ENCODE results near the gene NTN5.
A peak's percentile ranks its signal among the peaks of the same experiment; 100 is the strongest.
"Not testable (repeated sequence)": the region's sequence is repeated elsewhere in the genome, so short reads cannot be mapped to it uniquely, and the experiment has no call there.

NTN5 gene

GRCh38 chr19:48696353-48697010 lies 23.7 kb upstream of the NTN5 start:
- no peaks in the 10 kb centered on the region; the same call in 1 of the 2 replicates for H3K27me3 ChIP-seq (ENCODE audit: insufficient read depth, low read length)
- no peaks in the 10 kb centered on the region for H3K79me2 ChIP-seq (ENCODE audit: control insufficient read depth, insufficient read depth, low read length, unreplicated experiment)
- H3K4me1 ChIP-seq (ENCODE audit: control insufficient read depth, insufficient read depth, low read length, unreplicated experiment) = peaks cover 9% of the 10 kb centered on the region
- no peak overlapping the region for H3K27ac ChIP-seq (ENCODE audit: low read depth, low read length)
- H3K36me3 ChIP-seq (ENCODE audit: insufficient read depth, low read length) = no peaks in the 10 kb centered on the region
- no peak overlapping the region for H2AFZ ChIP-seq (ENCODE audit: low read length, unreplicated experiment)
- no peak overlapping the region for H3K4me3 ChIP-seq (ENCODE audit: low read depth, low read length)

- peaks cover 9% of the 10 kb centered on the region for H3K4me1 ChIP-seq (ENCODE audit: control insufficient read depth, insufficient read depth, low read length, unreplicated experiment)
- H3K4me3 ChIP-seq (ENCODE audit: low read depth, low read length) = no peak within 1 kb of the TSS
- no peaks in the 10 kb centered on the region for H3K36me3 ChIP-seq (ENCODE audit: insufficient read depth, low read length)
- no peaks in the 10 kb centered on the region for H3K79me2 ChIP-seq (ENCODE audit: control insufficient read depth, insufficient read depth, low read length, unreplicated experiment)
- no peaks in the 10 kb centered on the region; the same call in 1 of the 2 replicates for H3K27me3 ChIP-seq (ENCODE audit: insufficient read depth, low read length)
- no peak within 1 kb of the TSS for H2AFZ ChIP-seq (ENCODE audit: low read length, unreplicated experiment)
- H3K27ac ChIP-seq (ENCODE audit: low read depth, low read length) = no peak within 1 kb of the TSS
Observed at GRCh38 chr19:48695743-48696352, 23.0 kb upstream of the NTN5 start, which contains the start of gene FUT2. FUT2 (plus strand) TSS chr19:48695971; CDS start chr19:48702957, 6,986 bp downstream.

- H3K4me3 ChIP-seq (ENCODE audit: low read depth, low read length); H3K79me2 ChIP-seq (ENCODE audit: control insufficient read depth, insufficient read depth, low read length, unreplicated experiment); H3K27ac ChIP-seq (ENCODE audit: low read depth, low read length); H3K4me1 ChIP-seq (ENCODE audit: control insufficient read depth, insufficient read depth, low read length, unreplicated experiment); H2AFZ ChIP-seq (ENCODE audit: low read length, unreplicated experiment); H3K36me3 ChIP-seq (ENCODE audit: insufficient read depth, low read length); H3K27me3 ChIP-seq (ENCODE audit: insufficient read depth, low read length): not testable (repeated sequence)
Observed at GRCh38 chr19:48693629-48694028, 20.8 kb upstream of the NTN5 start.

GRCh38 chr19:48689449-48689848 lies 16.6 kb upstream of the NTN5 start:
- no peak overlapping the region for H3K4me3 ChIP-seq (ENCODE audit: low read depth, low read length)
- H2AFZ ChIP-seq (ENCODE audit: low read length, unreplicated experiment) = no peak overlapping the region
- no peaks in the 10 kb centered on the region for H3K27me3 ChIP-seq (ENCODE audit: insufficient read depth, low read length)
- H3K27ac ChIP-seq (ENCODE audit: low read depth, low read length) = no peak overlapping the region
- no peaks in the 10 kb centered on the region for H3K79me2 ChIP-seq (ENCODE audit: control insufficient read depth, insufficient read depth, low read length, unreplicated experiment)
- H3K4me1 ChIP-seq (ENCODE audit: control insufficient read depth, insufficient read depth, low read length, unreplicated experiment) = no peaks in the 10 kb centered on the region
- no peaks in the 10 kb centered on the region for H3K36me3 ChIP-seq (ENCODE audit: insufficient read depth, low read length)

- no peaks in the 10 kb centered on the region for H3K36me3 ChIP-seq (ENCODE audit: insufficient read depth, low read length)
- H2AFZ ChIP-seq (ENCODE audit: low read length, unreplicated experiment) = no peak overlapping the region
- no peaks in the 10 kb centered on the region for H3K4me1 ChIP-seq (ENCODE audit: control insufficient read depth, insufficient read depth, low read length, unreplicated experiment)
- no peaks in the 10 kb centered on the region for H3K27me3 ChIP-seq (ENCODE audit: insufficient read depth, low read length)
- H3K79me2 ChIP-seq (ENCODE audit: control insufficient read depth, insufficient read depth, low read length, unreplicated experiment) = no peaks in the 10 kb centered on the region
- H3K4me3 ChIP-seq (ENCODE audit: low read depth, low read length) = no peak overlapping the region
- H3K27ac ChIP-seq (ENCODE audit: low read depth, low read length) = no peak overlapping the region
Observed at GRCh38 chr19:48687776-48688175, 15.0 kb upstream of the NTN5 start.

GRCh38 chr19:48686637-48687036 lies 13.8 kb upstream of the NTN5 start:
- not testable (repeated sequence) for H2AFZ ChIP-seq (ENCODE audit: low read length, unreplicated experiment); H3K27me3 ChIP-seq (ENCODE audit: insufficient read depth, low read length); H3K4me1 ChIP-seq (ENCODE audit: control insufficient read depth, insufficient read depth, low read length, unreplicated experiment); H3K79me2 ChIP-seq (ENCODE audit: control insufficient read depth, insufficient read depth, low read length, unreplicated experiment); H3K4me3 ChIP-seq (ENCODE audit: low read depth, low read length); H3K27ac ChIP-seq (ENCODE audit: low read depth, low read length); H3K36me3 ChIP-seq (ENCODE audit: insufficient read depth, low read length)

- no peaks in the 10 kb centered on the region for H3K4me1 ChIP-seq (ENCODE audit: control insufficient read depth, insufficient read depth, low read length, unreplicated experiment)
- no peaks in the 10 kb centered on the region for H3K36me3 ChIP-seq (ENCODE audit: insufficient read depth, low read length)
- H3K27ac ChIP-seq (ENCODE audit: low read depth, low read length) = no peak overlapping the region
- no peaks in the 10 kb centered on the region for H3K27me3 ChIP-seq (ENCODE audit: insufficient read depth, low read length)
- no peak overlapping the region for H3K4me3 ChIP-seq (ENCODE audit: low read depth, low read length)
- H3K79me2 ChIP-seq (ENCODE audit: control insufficient read depth, insufficient read depth, low read length, unreplicated experiment) = no peaks in the 10 kb centered on the region
- H2AFZ ChIP-seq (ENCODE audit: low read length, unreplicated experiment) = no peak overlapping the region
Observed at GRCh38 chr19:48686088-48686487, 13.3 kb upstream of the NTN5 start.

- Histone ChIP-seq H3K4me3 (ENCODE audit: low read depth, low read length) (no peak overlapping the region), H3K36me3 (ENCODE audit: insufficient read depth, low read length) (no peaks in the 10 kb centered on the region), H2AFZ (ENCODE audit: low read length, unreplicated experiment) (no peak overlapping the region), H3K79me2 (ENCODE audit: control insufficient read depth, insufficient read depth, low read length, unreplicated experiment) (no peaks in the 10 kb centered on the region), H3K27me3 (ENCODE audit: insufficient read depth, low read length) (no peaks in the 10 kb centered on the region), H3K27ac (ENCODE audit: low read depth, low read length) (no peak overlapping the region), H3K4me1 (ENCODE audit: control insufficient read depth, insufficient read depth, low read length, unreplicated experiment) (no peaks in the 10 kb centered on the region)
Observed at GRCh38 chr19:48685583-48685982, 12.8 kb upstream of the NTN5 start.

GRCh38 chr19:48683349-48683748 lies 10.5 kb upstream of the NTN5 start:
- Histone ChIP-seq H3K27me3 (ENCODE audit: insufficient read depth, low read length) (no peaks in the 10 kb centered on the region), H3K4me3 (ENCODE audit: low read depth, low read length) (peak overlapping the region; percentile 68), H3K4me1 (ENCODE audit: control insufficient read depth, insufficient read depth, low read length, unreplicated experiment) (no peaks in the 10 kb centered on the region), H3K27ac (ENCODE audit: low read depth, low read length) (no peak overlapping the region), H2AFZ (ENCODE audit: low read length, unreplicated experiment) (peak overlapping the region; percentile 85), H3K36me3 (ENCODE audit: insufficient read depth, low read length) (no peaks in the 10 kb centered on the region), H3K79me2 (ENCODE audit: control insufficient read depth, insufficient read depth, low read length, unreplicated experiment) (no peaks in the 10 kb centered on the region)

- Histone ChIP-seq H2AFZ (ENCODE audit: low read length, unreplicated experiment) (no peak overlapping the region), H3K4me3 (ENCODE audit: low read depth, low read length) (no peak overlapping the region), H3K36me3 (ENCODE audit: insufficient read depth, low read length) (no peaks in the 10 kb centered on the region), H3K4me1 (ENCODE audit: control insufficient read depth, insufficient read depth, low read length, unreplicated experiment) (no peaks in the 10 kb centered on the region), H3K27ac (ENCODE audit: low read depth, low read length) (no peak overlapping the region), H3K79me2 (ENCODE audit: control insufficient read depth, insufficient read depth, low read length, unreplicated experiment) (no peaks in the 10 kb centered on the region), H3K27me3 (ENCODE audit: insufficient read depth, low read length) (no peaks in the 10 kb centered on the region)
Observed at GRCh38 chr19:48681127-48681470, 8.3 kb upstream of the NTN5 start.

- no peaks in the 10 kb centered on the region for H3K27me3 ChIP-seq (ENCODE audit: insufficient read depth, low read length)
- H3K36me3 ChIP-seq (ENCODE audit: insufficient read depth, low read length) = no peaks in the 10 kb centered on the region
- no peak overlapping the region for H3K4me3 ChIP-seq (ENCODE audit: low read depth, low read length)
- H3K4me1 ChIP-seq (ENCODE audit: control insufficient read depth, insufficient read depth, low read length, unreplicated experiment) = no peaks in the 10 kb centered on the region
- H3K27ac ChIP-seq (ENCODE audit: low read depth, low read length) = no peak overlapping the region
- H3K79me2 ChIP-seq (ENCODE audit: control insufficient read depth, insufficient read depth, low read length, unreplicated experiment) = no peaks in the 10 kb centered on the region
- H2AFZ ChIP-seq (ENCODE audit: low read length, unreplicated experiment) = no peak overlapping the region
Observed at GRCh38 chr19:48680436-48681126, 7.8 kb upstream of the NTN5 start.

Measured in ACC112 (cell line).